ENCODE measurements around the gene MARCHF3.
"Not testable (repeated sequence)": the region's sequence is repeated elsewhere in the genome, so short reads cannot be mapped to it uniquely, and the experiment has no call there.

GRCh38 chr5:126843375-126843774, 187.0 kb downstream of the MARCHF3 start:
- not testable (repeated sequence) for TF ChIP-seq CTCF, POLR2A (IDR thresholded peaks at IDR 0.05)
